Mesenchymal stem cell (in vitro differentiated cells and primary cell): ENCODE results near the gene ACAP1.
A peak's percentile ranks its signal among the peaks of the same experiment; 100 is the strongest.

ENCODE experiments used
- DNase-seq: peaks from one replicate; pipeline ENCODE4 v3.0.0-alpha.2; 2013
- H2AFZ ChIP-seq: one replicate; pipeline ENCODE4 v1.6.1; 2013; ENCODE audit warnings: low read depth, mild to moderate bottlenecking, control low read depth, inconsistent platforms, low read length, moderate library complexity
- H2AK5ac ChIP-seq: 2 replicates; pipeline ENCODE4 v1.6.1; 2013; ENCODE audit warnings: low read length, moderate library complexity, mild to moderate bottlenecking, inconsistent platforms; ENCODE audit not compliant: severe bottlenecking
- H2BK120ac ChIP-seq: one replicate; pipeline ENCODE4 v1.6.1; 2013; ENCODE audit warnings: low read depth, mild to moderate bottlenecking, inconsistent platforms, low read length, moderate library complexity
- H2BK12ac ChIP-seq, 2 experiments: one replicate each; pipeline ENCODE4 v1.6.1; 2013; ENCODE audit warnings: inconsistent platforms in 2 of 2, low read length in 2 of 2, mild to moderate bottlenecking in 2 of 2, moderate library complexity in 2 of 2, control low read depth in 1 of 2
- H2BK15ac ChIP-seq: one replicate; pipeline ENCODE4 v1.6.1; 2013; ENCODE audit warnings: mild to moderate bottlenecking, low read depth, inconsistent platforms; ENCODE audit not compliant: poor library complexity, severe bottlenecking
- H2BK5ac ChIP-seq: 2 replicates; pipeline ENCODE4 v1.6.1; 2013; ENCODE audit warnings: low read depth, mild to moderate bottlenecking, low read length, control low read depth, inconsistent platforms; ENCODE audit not compliant: poor library complexity, severe bottlenecking
- H3K14ac ChIP-seq, 2 experiments: one replicate each; pipeline ENCODE4 v1.6.1; 2013; ENCODE audit warnings: inconsistent platforms in 2 of 2, low read length in 2 of 2, control low read depth in 1 of 2, mild to moderate bottlenecking in 1 of 2, moderate library complexity in 1 of 2
- H3K18ac ChIP-seq, 2 experiments: one replicate each; pipeline ENCODE4 v1.6.1; 2013; ENCODE audit warnings: inconsistent platforms in 2 of 2, low read length in 2 of 2, control low read depth in 1 of 2, low read depth in 1 of 2, mild to moderate bottlenecking in 1 of 2
- H3K23ac ChIP-seq, 2 experiments: one replicate each; pipeline ENCODE4 v1.6.1; 2013; ENCODE audit warnings: inconsistent platforms in 2 of 2, low read length in 2 of 2, mild to moderate bottlenecking in 2 of 2, moderate library complexity in 2 of 2, control low read depth in 1 of 2
- H3K27ac ChIP-seq: 2 replicates; pipeline ENCODE4 v1.5.1; 2013; ENCODE audit warnings: mild to moderate bottlenecking, moderate library complexity, low read length, control low read depth, inconsistent platforms; ENCODE audit not compliant: poor library complexity, severe bottlenecking
- H3K27me3 ChIP-seq, 2 experiments: 2 replicates each; pipeline versions ENCODE4 v1.6.1 to v1.7.0; 2013; ENCODE audit warnings: low read length in 2 of 2, mild to moderate bottlenecking in 2 of 2, moderate library complexity in 2 of 2, control low read depth in 1 of 2, inconsistent platforms in 1 of 2; ENCODE audit not compliant: control insufficient read depth in 1 of 2, insufficient read depth in 1 of 2
- H3K36me3 ChIP-seq, 2 experiments: 2 replicates each; pipeline versions ENCODE4 v1.6.1 to v1.7.0; 2013; ENCODE audit warnings: low read length in 2 of 2, control low read depth in 1 of 2, inconsistent platforms in 1 of 2, low read depth in 1 of 2, mild to moderate bottlenecking in 1 of 2; ENCODE audit not compliant: insufficient read depth in 2 of 2, control insufficient read depth in 1 of 2
- H3K4ac ChIP-seq, 2 experiments: one replicate each; pipeline ENCODE4 v1.6.1; 2013; ENCODE audit warnings: inconsistent platforms in 2 of 2, low read length in 2 of 2, mild to moderate bottlenecking in 2 of 2, moderate library complexity in 2 of 2, control low read depth in 1 of 2, low read depth in 1 of 2
- H3K4me1 ChIP-seq: 2 replicates; pipeline ENCODE4 v1.6.1; 2013; ENCODE audit warnings: low read depth, low read length, control low read depth; ENCODE audit not compliant: control insufficient read depth, insufficient read depth
- H3K4me2 ChIP-seq: 2 replicates; pipeline ENCODE4 v1.6.1; 2013; ENCODE audit warnings: low read length, mild to moderate bottlenecking, inconsistent platforms; ENCODE audit not compliant: poor library complexity, severe bottlenecking
- H3K4me3 ChIP-seq, 2 experiments: 2 replicates each; pipeline versions ENCODE4 v1.5.1 to v1.7.0; 2013; ENCODE audit warnings: low read length in 2 of 2, mild to moderate bottlenecking in 2 of 2, control low read depth in 1 of 2, low read depth in 1 of 2; ENCODE audit not compliant: insufficient read depth in 1 of 2
- H3K79me1 ChIP-seq: replicated peaks from 2 replicates; pipeline ENCODE4 v1.6.1; 2013; ENCODE audit warnings: mild to moderate bottlenecking, control low read depth, low read length, inconsistent platforms; ENCODE audit not compliant: poor library complexity, severe bottlenecking
- H3K9ac ChIP-seq: 2 replicates; pipeline ENCODE4 v1.7.0; 2013; ENCODE audit warnings: mild to moderate bottlenecking, low read length, moderate library complexity
- H3K9me3 ChIP-seq: 2 replicates; pipeline ENCODE4 v1.7.0; 2013; ENCODE audit warnings: mild to moderate bottlenecking, low read length; ENCODE audit not compliant: control insufficient read depth
- H4K8ac ChIP-seq: one replicate; pipeline ENCODE4 v1.6.1; 2013; ENCODE audit warnings: inconsistent platforms, mild to moderate bottlenecking, low read length, moderate library complexity
- H4K91ac ChIP-seq: one replicate; pipeline ENCODE4 v1.6.1; 2013; ENCODE audit warnings: mild to moderate bottlenecking, low read length, inconsistent platforms
- WGBS: methylation state at CpG from one replicate; pipeline ENCODE4 v1.1.7; 2013; ENCODE audit warnings: mixed read lengths; 5-methylcytosine and 5-hydroxymethylcytosine counted together

Gene ACAP1

GRCh38 chr17:7311110-7311705 lies 25.1 kb upstream of the ACAP1 start:
- WGBS, result 94% methylated on average over 7 of the region's 7 CpGs
- DNase-seq, result no peak
- H3K4me1 ChIP-seq, result peaks cover 22% of the 10 kb centered on the region

DNA sequence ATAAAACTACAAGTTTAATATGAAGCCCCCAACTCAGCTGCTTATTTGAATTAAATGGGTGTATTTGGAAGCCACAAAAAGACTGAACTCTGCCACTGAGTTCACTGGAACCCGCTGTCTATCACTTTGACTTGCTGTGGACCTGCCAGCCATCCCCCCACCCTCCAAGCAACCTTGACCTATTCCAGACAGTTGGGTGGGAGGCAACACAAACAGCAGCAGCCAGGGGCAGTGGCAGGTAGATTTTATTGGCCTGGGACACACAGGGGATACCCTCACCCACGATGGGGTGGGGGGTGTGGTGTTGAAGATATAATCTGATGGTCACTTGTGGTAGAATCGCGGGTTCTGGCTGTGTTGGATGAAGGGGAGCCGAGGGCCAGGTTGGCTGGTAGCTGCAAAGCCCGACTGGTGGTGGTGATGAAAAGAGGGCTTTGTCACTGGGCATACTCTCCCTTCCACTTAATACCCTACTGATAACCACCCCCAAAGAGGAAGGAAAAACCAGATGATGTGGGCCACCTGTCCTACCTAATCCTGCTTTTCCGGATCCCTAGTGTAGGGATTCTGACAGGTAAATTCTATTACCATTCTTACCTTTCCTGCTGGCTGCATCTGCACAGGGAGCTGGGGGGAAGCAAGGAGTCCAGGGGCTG lies 23.8 kb upstream of the ACAP1 start:
- Histone ChIP-seq H2BK15ac (no peak overlapping the region), H2BK5ac (no peak overlapping the region), H4K8ac (no peak overlapping the region), H3K18ac (no peak overlapping the region), H3K27ac (no peak overlapping the region), H3K36me3 (peaks cover 58 to 63% of the 10 kb centered on the region in 2 experiments), H3K4me3 (no peak overlapping the region), H3K4ac (no peak overlapping the region), H3K27me3 (no peaks in the 10 kb centered on the region), H3K9ac (peak overlapping the region; percentile 91), H2BK120ac (no peak overlapping the region), H3K4me2 (no peak overlapping the region), H3K14ac (no peak overlapping the region), H3K4me1 (peaks cover 22% of the 10 kb centered on the region), H2AK5ac (no peak overlapping the region), H3K79me1 (peaks cover 12% of the 10 kb centered on the region), H3K23ac (no peak overlapping the region), H4K91ac (no peak overlapping the region), H2AFZ (no peak overlapping the region), H2BK12ac (no peak overlapping the region), H3K9me3 (no peaks in the 10 kb centered on the region)
- WGBS, result 87% methylated on average over 2 of the region's 7 CpGs
- no peak for DNase-seq

More at GRCh38 chr17:7311110-7311705, 25.1 kb upstream of the ACAP1 start:
- H4K91ac ChIP-seq, result no peak overlapping the region
- no peak overlapping the region for H4K8ac ChIP-seq
- no peaks in the 10 kb centered on the region for H3K27me3 ChIP-seq
- H3K14ac ChIP-seq, result no peak overlapping the region
- H3K79me1 ChIP-seq, result peaks cover 10% of the 10 kb centered on the region
- H3K18ac ChIP-seq, result no peak overlapping the region
- no peak overlapping the region for H3K4ac ChIP-seq
- no peak overlapping the region for H3K23ac ChIP-seq
- no peak overlapping the region for H2BK5ac ChIP-seq
- no peak overlapping the region for H2BK12ac ChIP-seq
- no peaks in the 10 kb centered on the region for H3K9me3 ChIP-seq
- H3K27ac ChIP-seq, result no peak overlapping the region
- H2AFZ ChIP-seq, result no peak overlapping the region
- H3K9ac ChIP-seq, result peak overlapping the region; percentile 98
- no peak overlapping the region for H2BK120ac ChIP-seq
- no peak overlapping the region for H3K4me3 ChIP-seq
- no peak overlapping the region for H2BK15ac ChIP-seq
- H3K36me3 ChIP-seq, result peaks cover 46 to 53% of the 10 kb centered on the region in 2 experiments
- H3K4me2 ChIP-seq, result no peak overlapping the region
- no peak overlapping the region for H2AK5ac ChIP-seq

DNA sequence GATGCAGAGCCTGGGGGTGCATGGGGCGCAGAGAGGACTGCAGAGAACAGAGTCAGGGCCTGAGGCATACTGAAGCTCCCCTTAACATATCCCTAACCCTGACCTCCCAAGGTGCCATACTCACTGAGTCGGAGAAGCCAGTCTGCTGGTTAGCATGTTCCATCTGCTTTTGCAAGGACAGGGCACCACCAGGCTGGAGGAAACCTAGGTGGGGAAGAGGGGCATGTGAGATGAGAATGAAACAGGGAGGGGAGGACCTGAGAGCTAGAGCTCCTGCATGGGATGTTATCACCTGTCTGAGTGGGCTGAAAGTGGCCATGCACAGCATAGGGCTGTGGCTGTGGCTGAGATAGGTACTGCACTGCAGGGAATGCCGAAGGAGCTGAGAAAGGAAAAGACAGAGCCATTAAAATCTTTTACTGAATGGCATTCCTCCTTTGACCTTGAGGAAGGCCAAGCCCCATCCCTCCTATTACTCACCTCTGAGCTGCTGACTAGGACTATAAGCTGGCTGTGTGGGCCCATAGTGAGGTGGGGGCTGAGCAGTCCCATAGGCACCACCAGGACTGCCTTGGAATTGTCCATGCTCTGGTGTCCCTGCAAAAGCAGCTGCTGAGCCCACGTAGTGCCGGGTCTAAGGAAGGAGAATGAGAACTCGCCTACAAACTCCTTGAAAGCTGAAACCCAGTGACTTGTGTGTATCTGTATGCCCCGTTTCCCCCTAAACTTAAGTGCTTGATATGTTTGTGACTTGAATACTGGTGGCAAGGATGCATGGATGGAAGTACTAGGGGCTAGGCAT lies 23.0 kb upstream of the ACAP1 start:
- no peak overlapping the region for H3K14ac ChIP-seq
- peaks cover 22% of the 10 kb centered on the region for H3K4me1 ChIP-seq
- H3K23ac ChIP-seq, result no peak overlapping the region
- H3K4ac ChIP-seq, result no peak overlapping the region
- peak overlapping the region in 1 of 2 experiments; percentile 95 for H3K4me3 ChIP-seq
- H3K4me2 ChIP-seq, result no peak overlapping the region
- no peak overlapping the region for H3K27ac ChIP-seq
- no peak for DNase-seq
- H2AK5ac ChIP-seq, result no peak overlapping the region
- no peak overlapping the region for H2BK120ac ChIP-seq
- no peak overlapping the region for H3K18ac ChIP-seq
- peaks cover 65 to 70% of the 10 kb centered on the region in 2 experiments for H3K36me3 ChIP-seq
- no peak overlapping the region for H2BK12ac ChIP-seq
- no peaks in the 10 kb centered on the region for H3K9me3 ChIP-seq
- H2BK5ac ChIP-seq, result no peak overlapping the region
- H3K27me3 ChIP-seq, result no peaks in the 10 kb centered on the region
- no peak overlapping the region for H4K91ac ChIP-seq
- no peak overlapping the region for H2AFZ ChIP-seq
- peak overlapping the region; percentile 91 for H3K9ac ChIP-seq
- no peak overlapping the region for H2BK15ac ChIP-seq
- H4K8ac ChIP-seq, result no peak overlapping the region
- H3K79me1 ChIP-seq, result peaks cover 12% of the 10 kb centered on the region
- WGBS, result 91% methylated on average over 5 of the region's 7 CpGs
